Upper lobe of left lung (tissue), 6 donors: ENCODE measurements around the gene FARP1. TPM values are rescaled to one million over a fixed set of nuclear protein-coding genes. Genes with fewer than 3 reads are reported as not detected.

ENCODE experiments used
- ATAC-seq, 2 donors: fragments of 200-7000 bp; cut with Tn5 transposase; one replicate each; pipeline ENCODE4 v1.9.1; 2022; ENCODE audit warnings: mild to moderate bottlenecking in 2 of 2, moderate library complexity in 2 of 2; ENCODE audit not compliant: low FRiP score in 2 of 2
- DNase-seq, 2 donors: peaks; one replicate each; pipeline ENCODE4 v3.0.0-alpha.2; 2019 to 2020
- H3K27ac ChIP-seq, 4 donors: fragments of 200-600 bp; sonication (generic); one replicate each; pipeline ENCODE4 v1.5.1; 2016 to 2019
- H3K27me3 ChIP-seq, 4 donors: fragments of 200-600 bp; sonication (generic); one replicate each; pipeline ENCODE4 v1.5.1; 2017 to 2019
- H3K36me3 ChIP-seq, 4 donors: fragments of 200-600 bp; sonication (generic); one replicate each; pipeline ENCODE4 v1.5.1; 2016 to 2019
- H3K4me1 ChIP-seq, 4 donors: fragments of 200-600 bp; sonication (generic); one replicate each; pipeline ENCODE4 v1.5.1; 2018 to 2019
- H3K4me3 ChIP-seq, 4 donors: fragments of 200-600 bp; sonication (generic); one replicate each; pipeline ENCODE4 v1.5.1; 2017 to 2019; ENCODE audit warnings: mild to moderate bottlenecking in 2 of 4, moderate library complexity in 1 of 4
- H3K9me3 ChIP-seq, 4 donors: fragments of 200-600 bp; sonication (generic); one replicate each; pipeline ENCODE4 v1.5.1; 2018 to 2019
- EP300 ChIP-seq, 4 donors: sonication (generic); formaldehyde crosslinking; IDR thresholded peaks; one replicate each; pipeline ENCODE4 v1.5.1; 2017; ENCODE audit warnings: antibody characterized with exemption in 4 of 4, control low read depth in 2 of 4
- POLR2A ChIP-seq, 4 donors: fragments of 450-650 bp; IDR thresholded peaks; one replicate each; pipeline ENCODE4 v1.5.1; 2016 to 2017; ENCODE audit warnings: antibody characterized with exemption in 4 of 4, mild to moderate bottlenecking in 2 of 4
- POLR2AphosphoS5 ChIP-seq, 2 donors: sonication (generic); formaldehyde crosslinking; IDR thresholded peaks; one replicate each; pipeline ENCODE4 v1.5.1; 2017; ENCODE audit warnings: antibody characterized with exemption in 2 of 2
- WGBS, 2 donors: methylation state at CpG; one replicate each; pipeline ENCODE4 v1.1.5; 2017 to 2018; 5-methylcytosine and 5-hydroxymethylcytosine counted together
- total RNA-seq, 6 donors: library from RNA; depleted of rRNA in 4 of 6; stranded (reverse); fragments of >200 nt in 4 of 6; gene quantifications; one replicate each; pipeline versions ENCODE4 v1.1.0 to v1.2.1, GENCODE V29; 2016 to 2021
- TF ChIP-seq, protein P1 (sequence below), 6 experiments: fragments of 450-650 bp in 4 of 6; fragments of 200-600 bp in 2 of 6; sonication (generic) in 2 of 6; IDR thresholded peaks; one replicate each; pipeline ENCODE4 v1.5.1; 2016 to 2019; ENCODE audit warnings: antibody characterized with exemption in 6 of 6
- donor health status: DM: no; HTN: no; CAD: no; lungs with moderate emphysema.
- donor health status: DM: no; HTN: yes; CAD: no; lungs with severe emphysema.

Gene FARP1
- total RNA-seq, 6 donors from 2014 or later: 65.7 to 111 (median 91.8) TPM

DNA sequence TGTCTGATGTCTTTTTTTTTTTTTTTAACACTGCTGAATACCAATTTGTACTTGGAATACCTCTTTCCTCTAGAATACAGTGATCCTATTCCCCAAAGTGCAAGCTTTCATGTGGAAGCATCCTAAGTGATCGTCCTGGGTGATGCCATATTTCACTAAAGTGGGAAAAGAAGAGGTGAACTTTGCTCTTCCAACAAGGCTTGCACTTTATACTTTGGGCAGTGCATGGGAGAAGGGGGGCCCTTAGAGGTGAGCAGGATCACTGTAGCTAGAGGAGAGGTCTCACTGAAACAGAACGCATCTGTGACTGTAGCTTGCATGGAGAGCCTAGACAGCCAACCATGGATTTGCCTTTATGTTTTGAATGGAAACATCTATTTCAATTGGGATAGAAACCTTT, 260.2 kb downstream of the FARP1 start:
- no peak for ATAC-seq
- 93 to 95% methylated on average over 2 of the region's 2 CpGs for WGBS, 2 donors
- TF ChIP-seq, protein P1, sequence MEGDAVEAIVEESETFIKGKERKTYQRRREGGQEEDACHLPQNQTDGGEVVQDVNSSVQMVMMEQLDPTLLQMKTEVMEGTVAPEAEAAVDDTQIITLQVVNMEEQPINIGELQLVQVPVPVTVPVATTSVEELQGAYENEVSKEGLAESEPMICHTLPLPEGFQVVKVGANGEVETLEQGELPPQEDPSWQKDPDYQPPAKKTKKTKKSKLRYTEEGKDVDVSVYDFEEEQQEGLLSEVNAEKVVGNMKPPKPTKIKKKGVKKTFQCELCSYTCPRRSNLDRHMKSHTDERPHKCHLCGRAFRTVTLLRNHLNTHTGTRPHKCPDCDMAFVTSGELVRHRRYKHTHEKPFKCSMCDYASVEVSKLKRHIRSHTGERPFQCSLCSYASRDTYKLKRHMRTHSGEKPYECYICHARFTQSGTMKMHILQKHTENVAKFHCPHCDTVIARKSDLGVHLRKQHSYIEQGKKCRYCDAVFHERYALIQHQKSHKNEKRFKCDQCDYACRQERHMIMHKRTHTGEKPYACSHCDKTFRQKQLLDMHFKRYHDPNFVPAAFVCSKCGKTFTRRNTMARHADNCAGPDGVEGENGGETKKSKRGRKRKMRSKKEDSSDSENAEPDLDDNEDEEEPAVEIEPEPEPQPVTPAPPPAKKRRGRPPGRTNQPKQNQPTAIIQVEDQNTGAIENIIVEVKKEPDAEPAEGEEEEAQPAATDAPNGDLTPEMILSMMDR (IDR thresholded peaks at IDR 0.05): no peak
- TF ChIP-seq POLR2A (IDR thresholded peaks at IDR 0.05) (no peak), POLR2AphosphoS5 (IDR thresholded peaks at IDR 0.05) (no peak), EP300 (IDR thresholded peaks at IDR 0.05) (no peak)

DNA sequence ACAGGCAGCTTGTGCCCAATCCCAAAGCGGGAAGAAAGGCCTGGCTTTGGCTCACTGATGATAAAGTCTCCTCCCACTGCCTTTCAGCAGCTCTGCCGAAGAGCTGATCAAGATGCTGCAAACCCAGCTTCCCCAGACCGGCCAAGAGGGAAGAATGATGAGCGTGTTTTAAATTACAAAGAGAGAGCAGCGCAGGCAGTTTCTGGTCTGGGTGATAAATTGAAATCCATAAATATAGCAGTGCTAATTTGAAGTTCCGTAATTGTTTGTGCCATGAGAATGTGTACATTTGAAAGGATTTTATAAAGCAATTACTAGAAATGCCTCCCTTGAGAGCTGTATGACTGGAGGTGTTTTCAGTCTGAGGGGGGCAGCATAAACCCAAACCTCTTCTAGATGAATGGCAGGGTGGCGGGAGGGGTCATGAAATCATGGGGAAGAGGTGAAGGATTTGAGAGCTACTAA, 262.2 kb downstream of the FARP1 start:
- Histone ChIP-seq H3K9me3 (no peaks in the 10 kb centered on the region), H3K27ac (no peak overlapping the region), H3K27me3 (no peaks in the 10 kb centered on the region), H3K4me1 (peaks cover 0 to 14% (median 0%) of the 10 kb centered on the region in 4 donors), H3K36me3 (peaks cover 0 to 14% (median 0%) of the 10 kb centered on the region in 4 donors), H3K4me3 (no peak overlapping the region)
- DNase-seq (no peak), ATAC-seq (no peak)
- TF ChIP-seq EP300 (IDR thresholded peaks at IDR 0.05) (no peak), POLR2A (IDR thresholded peaks at IDR 0.05) (no peak), POLR2AphosphoS5 (IDR thresholded peaks at IDR 0.05) (no peak)
- TF ChIP-seq, protein P1 (IDR thresholded peaks at IDR 0.05): no peak
- WGBS, 2 donors: 54 to 67% methylated on average over 7 of the region's 7 CpGs

More for the DNA sequence above, 260.2 kb downstream of the FARP1 start:
- DNase-seq: no peak
- Histone ChIP-seq H3K4me3 (no peak overlapping the region), H3K36me3 (peaks cover 0 to 14% (median 0%) of the 10 kb centered on the region in 4 donors), H3K27ac (no peak overlapping the region), H3K9me3 (no peaks in the 10 kb centered on the region), H3K27me3 (no peaks in the 10 kb centered on the region), H3K4me1 (peaks cover 0 to 14% (median 0%) of the 10 kb centered on the region in 4 donors)

DNA sequence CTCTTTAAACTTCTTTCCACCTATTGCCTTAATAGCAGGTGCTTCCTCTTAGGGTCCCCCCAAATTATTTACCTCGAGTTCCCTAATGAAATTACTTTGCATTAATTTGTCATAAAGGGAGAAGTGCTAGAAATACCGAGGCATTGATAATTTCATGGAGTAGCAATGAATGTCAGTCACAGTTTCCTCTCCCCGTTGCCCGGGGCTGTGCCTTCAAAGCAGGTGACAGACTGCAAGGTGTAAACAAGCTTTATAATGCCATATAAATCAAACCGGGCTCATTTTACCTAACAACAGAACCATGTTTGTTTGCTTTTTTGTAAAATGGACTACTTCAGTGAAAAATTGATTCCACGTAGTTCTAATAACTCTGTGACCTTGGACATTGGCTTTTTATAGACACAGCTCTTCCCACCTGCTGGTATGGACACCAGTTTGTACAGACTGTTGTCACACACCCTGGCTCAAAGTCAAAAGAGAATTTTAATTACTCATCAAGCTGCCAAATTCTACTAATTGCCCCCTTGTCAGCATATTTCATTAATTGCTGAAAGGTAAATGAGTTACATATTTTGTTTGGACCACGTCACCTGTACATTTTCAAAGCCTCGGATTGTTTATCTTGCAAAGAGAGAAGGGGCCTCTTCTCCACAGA, 262.9 kb downstream of the FARP1 start:
- Histone ChIP-seq H3K9me3 (no peaks in the 10 kb centered on the region), H3K27me3 (no peaks in the 10 kb centered on the region), H3K4me3 (no peak overlapping the region), H3K36me3 (peaks cover 0 to 14% (median 0%) of the 10 kb centered on the region in 4 donors), H3K27ac (no peak overlapping the region), H3K4me1 (peaks cover 0 to 14% (median 0%) of the 10 kb centered on the region in 4 donors)
- TF ChIP-seq, protein P1 (IDR thresholded peaks at IDR 0.05): no peak
- no peak for TF ChIP-seq POLR2A (IDR thresholded peaks at IDR 0.05)
- TF ChIP-seq EP300 (IDR thresholded peaks at IDR 0.05): no peak
- TF ChIP-seq POLR2AphosphoS5 (IDR thresholded peaks at IDR 0.05): no peak
- WGBS, 2 donors: 59 to 67% methylated on average over 8 of the region's 8 CpGs
- DNase-seq (no peak), ATAC-seq (no peak)

DNA sequence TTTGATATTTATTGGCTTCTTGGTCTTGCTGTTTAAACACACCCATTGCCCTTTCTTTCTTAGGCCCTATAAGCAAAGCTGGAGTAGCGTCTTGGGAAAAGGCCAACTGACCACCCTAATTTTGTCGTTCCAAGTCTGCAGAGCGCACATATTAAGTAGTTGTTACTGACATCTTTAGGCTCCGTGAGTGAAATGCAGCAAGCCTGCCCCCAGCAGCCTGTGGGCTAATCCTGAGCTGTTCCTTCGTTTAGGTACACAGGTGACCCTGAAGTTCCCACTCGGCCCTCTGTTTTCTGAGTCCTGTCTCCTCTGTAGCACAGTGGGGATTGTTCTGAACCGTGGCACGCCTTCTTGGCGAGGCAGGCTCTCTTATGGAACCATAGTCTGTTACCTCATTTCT, 263.5 kb downstream of the FARP1 start:
- 80 to 81% methylated on average over 9 of the region's 9 CpGs for WGBS, 2 donors
- no peak overlapping the region for H3K27ac ChIP-seq
- ATAC-seq (no peak), DNase-seq (no peak)
- H3K9me3 ChIP-seq: no peaks in the 10 kb centered on the region
- no peaks in the 10 kb centered on the region for H3K27me3 ChIP-seq
- no peak overlapping the region for H3K4me3 ChIP-seq
- peaks cover 0 to 14% (median 0%) of the 10 kb centered on the region in 4 donors for H3K36me3 ChIP-seq
- TF ChIP-seq, protein P1 (IDR thresholded peaks at IDR 0.05): no peak
- TF ChIP-seq POLR2AphosphoS5 (IDR thresholded peaks at IDR 0.05): no peak
- H3K4me1 ChIP-seq: peaks cover 0 to 14% (median 2%) of the 10 kb centered on the region in 4 donors

DNA sequence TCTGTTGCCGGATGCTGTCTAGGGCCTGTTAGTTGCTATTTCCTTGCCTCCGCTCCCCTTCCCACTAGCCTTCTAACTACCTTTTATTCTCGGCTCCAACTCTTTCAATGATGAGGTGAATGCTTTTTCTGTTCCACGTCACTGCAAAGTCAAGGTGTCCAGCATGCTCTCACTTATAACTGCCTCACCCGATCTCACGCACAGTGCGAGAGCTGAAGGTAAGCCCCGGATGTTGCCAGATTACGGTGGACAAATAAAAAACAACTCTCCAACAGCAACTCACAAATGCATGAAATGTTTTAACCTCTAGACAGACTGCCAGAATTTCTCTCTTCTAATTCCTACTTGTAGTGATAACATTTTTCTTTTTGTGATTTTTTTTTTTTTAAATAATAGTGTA, 264.1 kb downstream of the FARP1 start:
- 86 to 88% methylated on average over 9 of the region's 9 CpGs for WGBS, 2 donors
- no peak for ATAC-seq

More for the DNA sequence above, 264.1 kb downstream of the FARP1 start:
- TF ChIP-seq POLR2AphosphoS5 (IDR thresholded peaks at IDR 0.05) (no peak), EP300 (IDR thresholded peaks at IDR 0.05) (no peak), POLR2A (IDR thresholded peaks at IDR 0.05) (no peak)
- TF ChIP-seq, protein P1 (IDR thresholded peaks at IDR 0.05): no peak
- no peak for DNase-seq
- no peaks in the 10 kb centered on the region for H3K9me3 ChIP-seq
- H3K4me3 ChIP-seq: no peak overlapping the region
- H3K4me1 ChIP-seq: peaks cover 0 to 14% (median 4%) of the 10 kb centered on the region in 4 donors
- H3K27ac ChIP-seq: no peak overlapping the region
- peaks cover 0 to 14% (median 0%) of the 10 kb centered on the region in 4 donors for H3K36me3 ChIP-seq
- H3K27me3 ChIP-seq: no peaks in the 10 kb centered on the region
